Measurements from ENCODE around the gene ATP1A4. TPM values are rescaled to one million over a fixed set of nuclear protein-coding genes. Genes with fewer than 3 reads are reported as not detected.

The ATP1A4 gene
- total and polyA plus RNA-seq, 9 of the 15 experiments (the other 6 are each of a cell fraction or from before 2014, with no cell fraction given) = 0.07 TPM; not detected in 8

GRCh38 chr1:160205242-160206035, 54.0 kb downstream of the ATP1A4 start, which contains the start of gene PEA15 (continued):
- TF ChIP-seq HMGXB4 (CRISPR knock-in tag; IDR thresholded peaks at IDR 0.05) (0 out of 2 replicates have a peak, but pooled peaks have one; percentile 65), MCM3 (IDR thresholded peaks at IDR 0.05) (no peak), ZNF589 (CRISPR knock-in tag; IDR thresholded peaks at IDR 0.05; ENCODE audit: low read depth) (no peak), ARID1B (IDR thresholded peaks at IDR 0.05) (no peak), MLX (CRISPR knock-in tag; conservative IDR thresholded peaks at IDR 0.05) (no peak), ZNF79 (CRISPR knock-in tag; IDR thresholded peaks at IDR 0.05; ENCODE audit: low read depth) (no peak), NFXL1 (CRISPR knock-in tag; IDR thresholded peaks at IDR 0.05) (no peak)

GRCh38 chr1:160206036-160206389, 54.6 kb downstream of the ATP1A4 start:
- ChIA-PET POLR2A (interaction anchor here (0.5 to 0.7 kb wide), 2 partner anchors 9 to 10 kb away, joined by 3 read pairs; no protein-coding TSS in a partner anchor), CTCF (ENCODE audit: low intra/inter-chr PET ratio) (no interaction called here)
- no peaks in the 10 kb centered on the region for H3K9me1 ChIP-seq (ENCODE audit: control insufficient read depth, insufficient read depth, low read length)
- peaks cover 16% of the 10 kb centered on the region for H3K79me2 ChIP-seq (ENCODE audit: control insufficient read depth, insufficient read depth, low read length)
- peak; percentile 67 for ATAC-seq
- peaks cover 25 to 30% of the 10 kb centered on the region in 2 experiments for H3K4me1 ChIP-seq (replicated peaks in 1 of 2; ENCODE audit: control insufficient read depth in 2 of 2, insufficient read depth in 2 of 2, low read length in 2 of 2)
- in situ Hi-C loops (cut with MboI) (no loop called here), intact Hi-C loops (cut with micrococcal nuclease) (no loop called here)
- peak overlapping the region; percentile 92 for H3K4me2 ChIP-seq (ENCODE audit: insufficient read depth, low read length)
- H4K20me1 ChIP-seq (replicated peaks; ENCODE audit: control insufficient read depth, insufficient read depth, low read length) = peaks cover 3% of the 10 kb centered on the region; the same call in 1 of the 2 replicates
- peak overlapping the region; percentile 86; the same call in 2 of the 3 replicates for H3K27ac ChIP-seq (ENCODE audit: extremely low read depth, low read depth, low read length)
- peak overlapping the region; percentile 86 for H2AFZ ChIP-seq (ENCODE audit: low read depth, low read length)
- peak; percentile 51 to 62 (median 58) for DNase-seq (ENCODE audit: extremely low read depth in 1 of 4, low spot score in 3 of 4)
- WGBS (ENCODE audit: insufficient coverage, low coverage, missing lambda C conversion rate) = 5% methylated on average over 9 of the region's 9 CpGs
- FAIRE-seq = no peak
- BruUV-seq (replicated peaks) = no TSS peak
- H3K36me3 ChIP-seq (ENCODE audit: control insufficient read depth, insufficient read depth, low read length) = peaks cover 38% of the 10 kb centered on the region; the same call in 2 of the 3 replicates
- H3K9ac ChIP-seq (ENCODE audit: insufficient read depth in 1 of 2, low read depth in 2 of 2, low read length in 2 of 2) = peak overlapping the region; percentile 94 to 99
- H3K9me3 ChIP-seq (replicated peaks; ENCODE audit: control insufficient read depth, insufficient read depth, low read depth, low read length) = no peaks in the 10 kb centered on the region
- no peaks in the 10 kb centered on the region for H3K27me3 ChIP-seq (ENCODE audit: control insufficient read depth in 2 of 2, insufficient read depth in 2 of 2, low read length in 2 of 2)
- peak overlapping the region; percentile 94 for H3K4me3 ChIP-seq
- no peak for TF ChIP-seq FOXK2 (conservative IDR thresholded peaks at IDR 0.05 in 1 of 2, IDR thresholded peaks at IDR 0.05 in 1 of 2; ENCODE audit: low read depth in 2 of 2)
- peak; percentile 18; the same call in 1 of the 2 replicates for TF ChIP-seq USF2 (CRISPR knock-in tag; IDR thresholded peaks at IDR 0.05)
- peak; percentile 37 for TF ChIP-seq C11orf30 (IDR thresholded peaks at IDR 0.05; ENCODE audit: low read depth)
- TF ChIP-seq SIN3A (IDR thresholded peaks at IDR 0.05; ENCODE audit: borderline replicate concordance in 2 of 2, control insufficient read depth in 1 of 2, low read depth in 2 of 2, low read length in 2 of 2) = 0 out of 4 replicates have a peak, but pooled peaks of 1 of the 2 experiments have one; percentile 29
- TF ChIP-seq MNT (conservative IDR thresholded peaks at IDR 0.05) = peak in 1 of 2 experiments; percentile 48; a peak in 2 of 4 replicates
- no peak for TF ChIP-seq SP2 (IDR thresholded peaks at IDR 0.05; ENCODE audit: extremely low read depth, low read depth, low read length, poor library complexity, severe bottlenecking)
- TF ChIP-seq CREM (IDR thresholded peaks at IDR 0.05; ENCODE audit: low read depth) = 0 out of 2 replicates have a peak, but pooled peaks have one; percentile 19

Measured in K562 (cell line).